BLaER1 (cell line): ENCODE data around the gene NEK8.

Source experiments
- H3K27ac ChIP-seq: shearing (Covaris generic); formaldehyde crosslinking; 2 replicates; pipeline ENCODE4 v1.8.1; 2022
- H3K27me3 ChIP-seq: shearing (Covaris generic); formaldehyde crosslinking; 2 replicates; pipeline ENCODE4 v1.8.1; 2022
- H3K36me3 ChIP-seq: shearing (Covaris generic); formaldehyde crosslinking; 2 replicates; pipeline ENCODE4 v1.8.1; 2022
- H3K4me1 ChIP-seq: shearing (Covaris generic); formaldehyde crosslinking; 2 replicates; pipeline ENCODE4 v1.8.1; 2022
- H3K4me2 ChIP-seq: shearing (Covaris generic); formaldehyde crosslinking; 2 replicates; pipeline ENCODE4 v1.8.1; 2022
- H3K4me3 ChIP-seq: shearing (Covaris generic); formaldehyde crosslinking; 2 replicates; pipeline ENCODE4 v1.8.1; 2022
- H3K9ac ChIP-seq: shearing (Covaris generic); formaldehyde crosslinking; 2 replicates; pipeline ENCODE4 v1.8.1; 2022
- H3K9me3 ChIP-seq: shearing (Covaris generic); formaldehyde crosslinking; 2 replicates; pipeline ENCODE4 v1.8.1; 2022
- H4K20me1 ChIP-seq: shearing (Covaris generic); formaldehyde crosslinking; 2 replicates; pipeline ENCODE4 v1.8.1; 2022
- Cebpa-rat ChIP-seq: shearing (Covaris generic); IDR thresholded peaks from 2 replicates; pipeline ENCODE4 v1.8.1; 2022

The NEK8 gene

DNA sequence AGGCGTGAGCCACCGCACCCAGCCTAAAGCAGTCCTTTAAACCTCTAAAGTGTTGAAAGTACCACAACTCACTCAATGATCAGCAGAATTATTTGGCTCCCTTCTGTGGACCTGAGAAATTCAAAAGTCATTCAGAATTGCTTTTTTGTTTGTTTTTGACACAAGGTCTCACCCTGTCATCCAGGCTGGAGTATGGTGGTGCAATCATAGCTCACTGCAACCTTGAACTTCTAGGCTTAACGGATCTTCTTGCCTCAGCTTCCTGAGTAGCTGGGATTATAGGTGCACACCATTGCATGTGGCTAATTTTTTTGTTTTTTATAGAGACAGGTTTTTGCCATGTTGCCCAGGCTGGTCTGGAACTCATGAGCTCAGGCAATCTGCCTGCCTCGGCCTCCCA is 59.5 kb downstream of the NEK8 start:
- no peak for TF ChIP-seq Cebpa-rat
- H3K27me3 ChIP-seq: no peaks in the 10 kb centered on the region
- H3K9ac ChIP-seq: no peak overlapping the region
- H3K27ac ChIP-seq: no peak overlapping the region
- peaks cover 87% of the 10 kb centered on the region for H4K20me1 ChIP-seq
- peaks cover 30% of the 10 kb centered on the region; the same call in 1 of the 2 replicates for H3K36me3 ChIP-seq
- no peaks in the 10 kb centered on the region for H3K9me3 ChIP-seq
- H3K4me3 ChIP-seq: no peak overlapping the region
- H3K4me1 ChIP-seq: 0 out of 2 replicates have a peak, but pooled peaks cover 15% of the 10 kb centered on the region
- no peak overlapping the region for H3K4me2 ChIP-seq
